Peyer's patch (tissue), 4 donors: ENCODE measurements around the gene CRADD.

Source experiments
- POLR2A ChIP-seq, 2 donors: fragments of 450-650 bp; IDR thresholded peaks; one replicate each; pipeline ENCODE4 v1.5.1; 2017; ENCODE audit warnings: antibody characterized with exemption in 2 of 2, mild to moderate bottlenecking in 2 of 2, moderate library complexity in 2 of 2
- TF ChIP-seq, protein P1 (sequence below), 6 experiments: fragments of 450-650 bp in 4 of 6; fragments of 200-600 bp in 2 of 6; sonication (generic) in 1 of 6; IDR thresholded peaks; one replicate each; pipeline ENCODE4 v1.5.1; 2017 to 2019; ENCODE audit warnings: antibody characterized with exemption in 6 of 6, mild to moderate bottlenecking in 3 of 6, moderate library complexity in 1 of 6

DNA sequence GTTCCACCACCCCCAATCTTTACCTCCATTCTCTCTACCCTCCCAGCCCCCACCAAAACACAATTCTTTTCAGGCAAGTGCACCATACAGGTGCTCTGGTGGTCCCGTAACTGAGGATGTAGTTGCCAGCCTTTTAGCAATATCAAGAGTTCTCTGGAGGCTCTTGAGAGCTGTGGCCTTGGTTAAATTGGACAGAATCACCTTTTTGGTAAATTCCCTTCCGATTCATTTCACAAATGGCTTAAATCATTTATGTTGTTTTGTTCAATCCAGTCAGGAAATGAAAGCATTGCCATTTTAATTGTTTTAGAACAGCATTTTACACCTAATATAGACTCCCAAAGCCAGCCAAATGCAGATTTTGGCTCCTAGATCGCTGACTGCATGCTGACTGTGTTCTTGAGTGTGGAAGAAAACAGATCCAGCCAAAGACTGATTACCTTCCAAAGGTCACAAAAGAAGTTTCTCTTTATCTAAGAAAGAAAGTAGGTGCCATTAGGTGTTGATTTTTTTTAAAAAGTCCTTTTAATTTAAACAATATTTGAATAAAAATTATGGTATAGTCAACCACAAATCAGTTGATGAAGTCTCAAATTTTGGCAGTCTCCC lies 25.6 kb downstream of the CRADD start:
- TF ChIP-seq, protein P1, sequence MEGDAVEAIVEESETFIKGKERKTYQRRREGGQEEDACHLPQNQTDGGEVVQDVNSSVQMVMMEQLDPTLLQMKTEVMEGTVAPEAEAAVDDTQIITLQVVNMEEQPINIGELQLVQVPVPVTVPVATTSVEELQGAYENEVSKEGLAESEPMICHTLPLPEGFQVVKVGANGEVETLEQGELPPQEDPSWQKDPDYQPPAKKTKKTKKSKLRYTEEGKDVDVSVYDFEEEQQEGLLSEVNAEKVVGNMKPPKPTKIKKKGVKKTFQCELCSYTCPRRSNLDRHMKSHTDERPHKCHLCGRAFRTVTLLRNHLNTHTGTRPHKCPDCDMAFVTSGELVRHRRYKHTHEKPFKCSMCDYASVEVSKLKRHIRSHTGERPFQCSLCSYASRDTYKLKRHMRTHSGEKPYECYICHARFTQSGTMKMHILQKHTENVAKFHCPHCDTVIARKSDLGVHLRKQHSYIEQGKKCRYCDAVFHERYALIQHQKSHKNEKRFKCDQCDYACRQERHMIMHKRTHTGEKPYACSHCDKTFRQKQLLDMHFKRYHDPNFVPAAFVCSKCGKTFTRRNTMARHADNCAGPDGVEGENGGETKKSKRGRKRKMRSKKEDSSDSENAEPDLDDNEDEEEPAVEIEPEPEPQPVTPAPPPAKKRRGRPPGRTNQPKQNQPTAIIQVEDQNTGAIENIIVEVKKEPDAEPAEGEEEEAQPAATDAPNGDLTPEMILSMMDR (IDR thresholded peaks at IDR 0.05): no peak
- no peak for TF ChIP-seq POLR2A (IDR thresholded peaks at IDR 0.05)
